GM23338 (cell line): Measurements from ENCODE around the gene ANKRD2. TPM values are rescaled to one million over a fixed set of nuclear protein-coding genes. Genes with fewer than 3 reads are reported as not detected.

Source experiments
- ATAC-seq: fragments of 200-7000 bp; cut with Tn5 transposase; 3 replicates; pipeline ENCODE4 v1.9.1; 2020
- DNase-seq: peaks from one replicate; pipeline ENCODE4 v3.0.0-alpha.2; 2015; ENCODE audit warnings: low spot score
- H2AFZ ChIP-seq: fragments of 200-600 bp; sonication (generic); 2 replicates; pipeline ENCODE4 v1.8.0; 2016; ENCODE audit warnings: antibody characterized with exemption, mild to moderate bottlenecking, moderate library complexity
- H3F3A ChIP-seq: fragments of 200-600 bp; sonication (generic); replicated peaks from 2 replicates; pipeline ENCODE4 v1.8.0; 2017; ENCODE audit warnings: antibody characterized with exemption, mixed run types, low read depth
- H3K27ac ChIP-seq: fragments of 200-600 bp; sonication (generic); 2 replicates; pipeline ENCODE4 v1.6.1; 2016; ENCODE audit warnings: low read depth
- H3K27me3 ChIP-seq: fragments of 200-600 bp; sonication (generic); 2 replicates; pipeline ENCODE4 v1.8.0; 2016; ENCODE audit warnings: mild to moderate bottlenecking, mixed run types, moderate library complexity; ENCODE audit not compliant: insufficient read depth
- H3K36me3 ChIP-seq: fragments of 200-600 bp; sonication (generic); 2 replicates; pipeline ENCODE4 v1.8.0; 2016; ENCODE audit warnings: mild to moderate bottlenecking; ENCODE audit not compliant: insufficient read depth
- H3K4me1 ChIP-seq: fragments of 200-600 bp; sonication (generic); 2 replicates; pipeline ENCODE4 v1.8.0; 2016; ENCODE audit warnings: mild to moderate bottlenecking, moderate library complexity; ENCODE audit not compliant: insufficient read depth
- H3K4me2 ChIP-seq: fragments of 200-600 bp; sonication (generic); 2 replicates; pipeline ENCODE4 v1.7.1; 2017; ENCODE audit warnings: mixed run types
- H3K4me3 ChIP-seq: fragments of 200-600 bp; sonication (generic); 2 replicates; pipeline ENCODE4 v1.6.1; 2016; ENCODE audit warnings: mixed run types
- H3K79me2 ChIP-seq: fragments of 200-600 bp; sonication (generic); replicated peaks from 2 replicates; pipeline ENCODE4 v1.8.0; 2017; ENCODE audit warnings: mild to moderate bottlenecking; ENCODE audit not compliant: insufficient read depth
- H3K9me2 ChIP-seq: fragments of 200-600 bp; sonication (generic); 2 replicates; pipeline ENCODE4 v1.8.0; 2017; ENCODE audit not compliant: insufficient read depth
- H4K20me1 ChIP-seq: fragments of 200-600 bp; sonication (generic); replicated peaks from 2 replicates; pipeline ENCODE4 v1.8.0; 2017; ENCODE audit warnings: mild to moderate bottlenecking; ENCODE audit not compliant: insufficient read depth
- H3K27ac Mint-ChIP-seq: 2 replicates; pipeline ENCODE4 v1.8.0; 2020; ENCODE audit warnings: inconsistent platforms, mild to moderate bottlenecking, moderate library complexity, mixed read lengths
- H3K27me3 Mint-ChIP-seq: 3 replicates; pipeline ENCODE4 v1.8.0; 2022; ENCODE audit warnings: low read depth, mild to moderate bottlenecking, moderate library complexity, mixed read lengths, inconsistent platforms; ENCODE audit not compliant: insufficient read depth, poor library complexity
- H3K36me3 Mint-ChIP-seq: 3 replicates; pipeline ENCODE4 v1.8.0; 2021; ENCODE audit warnings: low read depth, mild to moderate bottlenecking, inconsistent platforms, moderate library complexity, mixed read lengths
- H3K4me1 Mint-ChIP-seq: 3 replicates; pipeline ENCODE4 v1.8.0; 2020; ENCODE audit warnings: mild to moderate bottlenecking, inconsistent platforms, mixed read lengths
- H3K4me3 Mint-ChIP-seq: 3 replicates; pipeline ENCODE4 v1.8.0; 2021; ENCODE audit warnings: moderate library complexity, mild to moderate bottlenecking, inconsistent platforms, mixed read lengths
- H3K9me3 Mint-ChIP-seq: 3 replicates; pipeline ENCODE4 v1.8.0; 2020; ENCODE audit warnings: moderate library complexity, mild to moderate bottlenecking, inconsistent platforms, mixed read lengths
- CREB1 ChIP-seq: fragments of 250-450 bp; sonication (Bioruptor Pico); IDR thresholded peaks from 2 replicates; pipeline ENCODE4 v1.5.0; 2020; ENCODE audit warnings: low read depth, mild to moderate bottlenecking, moderate library complexity
- CTCF ChIP-seq, 2 experiments: fragments of 200-600 bp in 1 of 2; sonication (generic) in 1 of 2; conservative IDR thresholded peaks; 2 replicates each; pipeline versions ENCODE4 v1.5.1 to v1.6.1; 2016 to 2017; ENCODE audit warnings: antibody characterized with exemption in 2 of 2, low read depth in 2 of 2, mild to moderate bottlenecking in 2 of 2, moderate library complexity in 1 of 2
- ETS1 ChIP-seq: IDR thresholded peaks from 2 replicates; pipeline ENCODE4 v1.6.1; 2016; ENCODE audit warnings: antibody characterized with exemption
- EZH2 ChIP-seq: fragments of 200-600 bp; sonication (generic); IDR thresholded peaks from one replicate; pipeline ENCODE4 v1.8.0; 2017; ENCODE audit warnings: antibody characterized with exemption, mild to moderate bottlenecking, low read depth; ENCODE audit not compliant: unreplicated experiment
- EZH2phosphoT487 ChIP-seq: fragments of 200-600 bp; sonication (generic); IDR thresholded peaks from one replicate; pipeline ENCODE4 v1.8.1; 2018; ENCODE audit warnings: antibody characterized with exemption; ENCODE audit not compliant: unreplicated experiment
- JUNB ChIP-seq: IDR thresholded peaks from one replicate; pipeline ENCODE4 v1.6.1; 2016; ENCODE audit warnings: antibody characterized with exemption; ENCODE audit not compliant: unreplicated experiment
- NANOG ChIP-seq: IDR thresholded peaks from 2 replicates; pipeline ENCODE4 v1.6.1; 2016; ENCODE audit warnings: antibody characterized with exemption, borderline replicate concordance
- POLR2AphosphoS5 ChIP-seq: IDR thresholded peaks from 2 replicates; pipeline ENCODE4 v1.6.1; 2016; ENCODE audit warnings: antibody characterized with exemption, low read depth
- STAT1 ChIP-seq: IDR thresholded peaks from one replicate; pipeline ENCODE4 v1.6.1; 2016; ENCODE audit warnings: antibody characterized with exemption; ENCODE audit not compliant: unreplicated experiment
- ZNF114 ChIP-seq: fragments of 250-450 bp; sonication (Bioruptor Pico); IDR thresholded peaks from 2 replicates; pipeline ENCODE4 v1.5.0; 2020; ENCODE audit warnings: mild to moderate bottlenecking, moderate library complexity
- ZNF331 ChIP-seq: fragments of 250-450 bp; sonication (Bioruptor Pico); IDR thresholded peaks from 2 replicates; pipeline ENCODE4 v1.5.0; 2020; ENCODE audit warnings: low read depth, mild to moderate bottlenecking, moderate library complexity
- polyA plus RNA-seq: library from polyadenylated mRNA; unstranded; fragments of >200 nt; fragmentation: Nextera tagmentation; extraction: Ambion mirVana; gene quantifications from 2 replicates; pipeline ENCODE4 v1.2.1, GENCODE V29; 2016
- total RNA-seq: library from RNA; depleted of rRNA; stranded (reverse); fragments of >200 nt; shearing (Covaris generic); gene quantifications from 2 replicates; pipeline ENCODE4 v1.2.3, GENCODE V29; 2014
- TF ChIP-seq, protein P1 (sequence below): IDR thresholded peaks from one replicate; pipeline ENCODE4 v1.6.1; 2018; ENCODE audit warnings: antibody characterized with exemption; ENCODE audit not compliant: unreplicated experiment
- TF ChIP-seq, protein P2 (sequence below): fragments of 250-450 bp; sonication (Bioruptor Pico); IDR thresholded peaks from 2 replicates; pipeline ENCODE4 v1.5.0; 2020; ENCODE audit warnings: mild to moderate bottlenecking, moderate library complexity

Gene ANKRD2
- total and polyA plus RNA-seq, 2 experiments from 2014 or later = not detected

- ATAC-seq = no peak
- no peaks in the 10 kb centered on the region for H3K36me3 ChIP-seq
- no peak overlapping the region for H3K4me2 ChIP-seq
- H3K79me2 ChIP-seq = peaks cover 26% of the 10 kb centered on the region
- no peaks in the 10 kb centered on the region for H3K9me3 Mint-ChIP-seq
- H3K4me1 ChIP-seq = 0 out of 2 replicates have a peak, but pooled peaks cover 3% of the 10 kb centered on the region
- H3K4me3 ChIP-seq = no peak overlapping the region
- TF ChIP-seq ETS1 (no peak), EZH2phosphoT487 (no peak), JUNB (no peak), CTCF (conservative IDR thresholded peaks at IDR 0.05; ENCODE audit: low read depth in 2 of 2) (no peak), EZH2 (no peak), CREB1 (CRISPR knock-in tag) (no peak), ZNF331 (CRISPR knock-in tag) (no peak), STAT1 (no peak), POLR2AphosphoS5 (no peak), ZNF114 (no peak), NANOG (no peak)
- TF ChIP-seq, protein P1, sequence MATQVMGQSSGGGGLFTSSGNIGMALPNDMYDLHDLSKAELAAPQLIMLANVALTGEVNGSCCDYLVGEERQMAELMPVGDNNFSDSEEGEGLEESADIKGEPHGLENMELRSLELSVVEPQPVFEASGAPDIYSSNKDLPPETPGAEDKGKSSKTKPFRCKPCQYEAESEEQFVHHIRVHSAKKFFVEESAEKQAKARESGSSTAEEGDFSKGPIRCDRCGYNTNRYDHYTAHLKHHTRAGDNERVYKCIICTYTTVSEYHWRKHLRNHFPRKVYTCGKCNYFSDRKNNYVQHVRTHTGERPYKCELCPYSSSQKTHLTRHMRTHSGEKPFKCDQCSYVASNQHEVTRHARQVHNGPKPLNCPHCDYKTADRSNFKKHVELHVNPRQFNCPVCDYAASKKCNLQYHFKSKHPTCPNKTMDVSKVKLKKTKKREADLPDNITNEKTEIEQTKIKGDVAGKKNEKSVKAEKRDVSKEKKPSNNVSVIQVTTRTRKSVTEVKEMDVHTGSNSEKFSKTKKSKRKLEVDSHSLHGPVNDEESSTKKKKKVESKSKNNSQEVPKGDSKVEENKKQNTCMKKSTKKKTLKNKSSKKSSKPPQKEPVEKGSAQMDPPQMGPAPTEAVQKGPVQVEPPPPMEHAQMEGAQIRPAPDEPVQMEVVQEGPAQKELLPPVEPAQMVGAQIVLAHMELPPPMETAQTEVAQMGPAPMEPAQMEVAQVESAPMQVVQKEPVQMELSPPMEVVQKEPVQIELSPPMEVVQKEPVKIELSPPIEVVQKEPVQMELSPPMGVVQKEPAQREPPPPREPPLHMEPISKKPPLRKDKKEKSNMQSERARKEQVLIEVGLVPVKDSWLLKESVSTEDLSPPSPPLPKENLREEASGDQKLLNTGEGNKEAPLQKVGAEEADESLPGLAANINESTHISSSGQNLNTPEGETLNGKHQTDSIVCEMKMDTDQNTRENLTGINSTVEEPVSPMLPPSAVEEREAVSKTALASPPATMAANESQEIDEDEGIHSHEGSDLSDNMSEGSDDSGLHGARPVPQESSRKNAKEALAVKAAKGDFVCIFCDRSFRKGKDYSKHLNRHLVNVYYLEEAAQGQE = no peak
- TF ChIP-seq, protein P2, sequence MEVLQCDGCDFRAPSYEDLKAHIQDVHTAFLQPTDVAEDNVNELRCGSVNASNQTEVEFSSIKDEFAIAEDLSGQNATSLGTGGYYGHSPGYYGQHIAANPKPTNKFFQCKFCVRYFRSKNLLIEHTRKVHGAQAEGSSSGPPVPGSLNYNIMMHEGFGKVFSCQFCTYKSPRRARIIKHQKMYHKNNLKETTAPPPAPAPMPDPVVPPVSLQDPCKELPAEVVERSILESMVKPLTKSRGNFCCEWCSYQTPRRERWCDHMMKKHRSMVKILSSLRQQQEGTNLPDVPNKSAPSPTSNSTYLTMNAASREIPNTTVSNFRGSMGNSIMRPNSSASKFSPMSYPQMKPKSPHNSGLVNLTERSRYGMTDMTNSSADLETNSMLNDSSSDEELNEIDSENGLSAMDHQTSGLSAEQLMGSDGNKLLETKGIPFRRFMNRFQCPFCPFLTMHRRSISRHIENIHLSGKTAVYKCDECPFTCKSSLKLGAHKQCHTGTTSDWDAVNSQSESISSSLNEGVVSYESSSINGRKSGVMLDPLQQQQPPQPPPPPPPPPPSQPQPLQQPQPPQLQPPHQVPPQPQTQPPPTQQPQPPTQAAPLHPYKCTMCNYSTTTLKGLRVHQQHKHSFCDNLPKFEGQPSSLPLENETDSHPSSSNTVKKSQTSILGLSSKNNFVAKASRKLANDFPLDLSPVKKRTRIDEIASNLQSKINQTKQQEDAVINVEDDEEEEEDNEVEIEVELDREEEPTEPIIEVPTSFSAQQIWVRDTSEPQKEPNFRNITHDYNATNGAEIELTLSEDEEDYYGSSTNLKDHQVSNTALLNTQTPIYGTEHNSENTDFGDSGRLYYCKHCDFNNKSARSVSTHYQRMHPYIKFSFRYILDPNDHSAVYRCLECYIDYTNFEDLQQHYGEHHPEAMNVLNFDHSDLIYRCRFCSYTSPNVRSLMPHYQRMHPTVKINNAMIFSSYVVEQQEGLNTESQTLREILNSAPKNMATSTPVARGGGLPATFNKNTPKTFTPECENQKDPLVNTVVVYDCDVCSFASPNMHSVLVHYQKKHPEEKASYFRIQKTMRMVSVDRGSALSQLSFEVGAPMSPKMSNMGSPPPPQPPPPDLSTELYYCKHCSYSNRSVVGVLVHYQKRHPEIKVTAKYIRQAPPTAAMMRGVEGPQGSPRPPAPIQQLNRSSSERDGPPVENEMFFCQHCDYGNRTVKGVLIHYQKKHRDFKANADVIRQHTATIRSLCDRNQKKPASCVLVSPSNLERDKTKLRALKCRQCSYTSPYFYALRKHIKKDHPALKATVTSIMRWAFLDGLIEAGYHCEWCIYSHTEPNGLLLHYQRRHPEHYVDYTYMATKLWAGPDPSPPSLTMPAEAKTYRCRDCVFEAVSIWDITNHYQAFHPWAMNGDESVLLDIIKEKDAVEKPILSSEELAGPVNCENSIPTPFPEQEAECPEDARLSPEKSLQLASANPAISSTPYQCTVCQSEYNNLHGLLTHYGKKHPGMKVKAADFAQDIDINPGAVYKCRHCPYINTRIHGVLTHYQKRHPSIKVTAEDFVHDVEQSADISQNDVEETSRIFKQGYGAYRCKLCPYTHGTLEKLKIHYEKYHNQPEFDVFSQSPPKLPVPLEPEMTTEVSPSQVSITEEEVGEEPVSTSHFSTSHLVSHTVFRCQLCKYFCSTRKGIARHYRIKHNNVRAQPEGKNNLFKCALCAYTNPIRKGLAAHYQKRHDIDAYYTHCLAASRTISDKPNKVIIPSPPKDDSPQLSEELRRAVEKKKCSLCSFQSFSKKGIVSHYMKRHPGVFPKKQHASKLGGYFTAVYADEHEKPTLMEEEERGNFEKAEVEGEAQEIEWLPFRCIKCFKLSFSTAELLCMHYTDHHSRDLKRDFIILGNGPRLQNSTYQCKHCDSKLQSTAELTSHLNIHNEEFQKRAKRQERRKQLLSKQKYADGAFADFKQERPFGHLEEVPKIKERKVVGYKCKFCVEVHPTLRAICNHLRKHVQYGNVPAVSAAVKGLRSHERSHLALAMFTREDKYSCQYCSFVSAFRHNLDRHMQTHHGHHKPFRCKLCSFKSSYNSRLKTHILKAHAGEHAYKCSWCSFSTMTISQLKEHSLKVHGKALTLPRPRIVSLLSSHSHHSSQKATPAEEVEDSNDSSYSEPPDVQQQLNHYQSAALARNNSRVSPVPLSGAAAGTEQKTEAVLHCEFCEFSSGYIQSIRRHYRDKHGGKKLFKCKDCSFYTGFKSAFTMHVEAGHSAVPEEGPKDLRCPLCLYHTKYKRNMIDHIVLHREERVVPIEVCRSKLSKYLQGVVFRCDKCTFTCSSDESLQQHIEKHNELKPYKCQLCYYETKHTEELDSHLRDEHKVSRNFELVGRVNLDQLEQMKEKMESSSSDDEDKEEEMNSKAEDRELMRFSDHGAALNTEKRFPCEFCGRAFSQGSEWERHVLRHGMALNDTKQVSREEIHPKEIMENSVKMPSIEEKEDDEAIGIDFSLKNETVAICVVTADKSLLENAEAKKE (CRISPR knock-in tag) = no peak
- peaks cover 2% of the 10 kb centered on the region; the same call in 1 of the 3 replicates for H3K4me1 Mint-ChIP-seq
- H3K36me3 Mint-ChIP-seq = no peaks in the 10 kb centered on the region
- H3K27ac Mint-ChIP-seq = no peak overlapping the region
- H2AFZ ChIP-seq = no peak overlapping the region
- H3K27me3 ChIP-seq = no peaks in the 10 kb centered on the region
- peaks cover 4% of the 10 kb centered on the region for H3K27me3 Mint-ChIP-seq
- peaks cover 4% of the 10 kb centered on the region for H4K20me1 ChIP-seq
- H3K9me2 ChIP-seq = no peaks in the 10 kb centered on the region
- H3F3A ChIP-seq = no peaks in the 10 kb centered on the region
- no peak for DNase-seq
- no peak overlapping the region for H3K4me3 Mint-ChIP-seq
- H3K27ac ChIP-seq = no peak overlapping the region
Observed at GRCh38 chr10:97627731-97628130, 55.2 kb downstream of the ANKRD2 start.
